ENCODE results near the gene ARL14.

Gene ARL14

DNA sequence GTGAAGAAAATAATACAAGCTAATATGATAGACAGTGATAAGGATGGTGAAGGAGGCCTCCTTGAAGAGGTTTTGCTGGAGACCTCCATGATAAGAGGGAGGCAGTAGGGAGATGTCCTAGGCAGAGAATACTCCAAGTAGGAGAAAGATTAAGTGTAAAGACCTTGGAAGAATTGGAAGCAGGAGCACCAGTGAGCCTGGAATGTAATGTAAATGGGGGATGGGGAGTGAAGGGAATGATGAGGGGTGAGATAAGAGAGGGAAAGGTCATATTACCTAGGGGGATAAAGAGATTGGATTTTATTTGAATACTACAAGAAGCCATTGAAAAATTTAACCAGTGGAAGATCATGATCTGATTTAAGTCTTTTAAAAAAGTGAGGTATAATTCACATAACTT lies 41.7 kb upstream of the ARL14 start:
- Histone ChIP-seq H3K27ac (ENCODE audit: low read length) (no peak overlapping the region), H3K79me2 (ENCODE audit: low read length) (no peaks in the 10 kb centered on the region), H3K36me3 (replicated peaks; ENCODE audit: insufficient read depth, low read length) (no peaks in the 10 kb centered on the region), H3F3A (ENCODE audit: insufficient read depth, low read length) (no peaks in the 10 kb centered on the region), H3K9me3 (replicated peaks; ENCODE audit: insufficient read depth, low read length) (no peaks in the 10 kb centered on the region), H3K9me2 (replicated peaks; ENCODE audit: insufficient read depth, low read length) (no peaks in the 10 kb centered on the region), H3K9ac (ENCODE audit: low read length) (no peak overlapping the region), H4K20me1 (ENCODE audit: insufficient read depth, low read length) (no peaks in the 10 kb centered on the region), H3K4me1 (ENCODE audit: low read length) (no peaks in the 10 kb centered on the region), H3K27me3 (replicated peaks; ENCODE audit: insufficient read depth, low read length) (no peaks in the 10 kb centered on the region), H3K4me2 (ENCODE audit: low read depth, low read length) (no peak overlapping the region), H3K4me3 (ENCODE audit: low read length) (no peak overlapping the region), H2AFZ (ENCODE audit: low read length) (no peak overlapping the region)
- DNase-seq = no peak
- TF ChIP-seq EZH2 (optimal IDR thresholded peaks at IDR 0.05; ENCODE audit: low read depth, low read length) (no peak), EZH2phosphoT487 (IDR thresholded peaks at IDR 0.05; ENCODE audit: low read length) (no peak)
- TF ChIP-seq, protein P1, sequence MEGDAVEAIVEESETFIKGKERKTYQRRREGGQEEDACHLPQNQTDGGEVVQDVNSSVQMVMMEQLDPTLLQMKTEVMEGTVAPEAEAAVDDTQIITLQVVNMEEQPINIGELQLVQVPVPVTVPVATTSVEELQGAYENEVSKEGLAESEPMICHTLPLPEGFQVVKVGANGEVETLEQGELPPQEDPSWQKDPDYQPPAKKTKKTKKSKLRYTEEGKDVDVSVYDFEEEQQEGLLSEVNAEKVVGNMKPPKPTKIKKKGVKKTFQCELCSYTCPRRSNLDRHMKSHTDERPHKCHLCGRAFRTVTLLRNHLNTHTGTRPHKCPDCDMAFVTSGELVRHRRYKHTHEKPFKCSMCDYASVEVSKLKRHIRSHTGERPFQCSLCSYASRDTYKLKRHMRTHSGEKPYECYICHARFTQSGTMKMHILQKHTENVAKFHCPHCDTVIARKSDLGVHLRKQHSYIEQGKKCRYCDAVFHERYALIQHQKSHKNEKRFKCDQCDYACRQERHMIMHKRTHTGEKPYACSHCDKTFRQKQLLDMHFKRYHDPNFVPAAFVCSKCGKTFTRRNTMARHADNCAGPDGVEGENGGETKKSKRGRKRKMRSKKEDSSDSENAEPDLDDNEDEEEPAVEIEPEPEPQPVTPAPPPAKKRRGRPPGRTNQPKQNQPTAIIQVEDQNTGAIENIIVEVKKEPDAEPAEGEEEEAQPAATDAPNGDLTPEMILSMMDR (IDR thresholded peaks at IDR 0.05; ENCODE audit: low read length) = no peak

DNA sequence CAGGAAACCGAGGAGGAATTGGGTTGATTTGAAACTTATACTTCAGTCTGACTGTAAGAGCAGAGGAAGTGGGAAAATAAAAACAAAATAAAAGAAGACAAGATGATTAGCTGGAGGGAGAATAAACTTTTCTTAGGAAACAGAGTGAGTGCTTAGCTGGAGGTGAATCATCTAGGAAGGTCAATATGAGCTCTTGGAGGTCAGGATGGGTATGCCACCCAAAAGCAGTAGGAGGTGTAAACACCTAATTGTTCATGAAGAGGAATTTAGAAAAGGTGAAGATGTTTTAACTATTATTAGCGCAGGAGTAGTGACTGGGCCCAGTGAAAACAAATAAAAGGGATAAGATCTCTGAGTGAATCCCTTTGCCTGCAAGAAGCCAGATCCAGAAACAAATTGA lies 39.9 kb upstream of the ARL14 start:
- Histone ChIP-seq H3K4me2 (ENCODE audit: low read depth, low read length) (no peak overlapping the region), H3K4me3 (ENCODE audit: low read length) (no peak overlapping the region), H3K36me3 (replicated peaks; ENCODE audit: insufficient read depth, low read length) (no peaks in the 10 kb centered on the region), H2AFZ (ENCODE audit: low read length) (no peak overlapping the region), H3F3A (ENCODE audit: insufficient read depth, low read length) (no peaks in the 10 kb centered on the region), H3K27me3 (replicated peaks; ENCODE audit: insufficient read depth, low read length) (no peaks in the 10 kb centered on the region), H4K20me1 (ENCODE audit: insufficient read depth, low read length) (no peaks in the 10 kb centered on the region), H3K4me1 (ENCODE audit: low read length) (no peaks in the 10 kb centered on the region), H3K79me2 (ENCODE audit: low read length) (no peaks in the 10 kb centered on the region), H3K27ac (ENCODE audit: low read length) (no peak overlapping the region), H3K9ac (ENCODE audit: low read length) (no peak overlapping the region), H3K9me2 (replicated peaks; ENCODE audit: insufficient read depth, low read length) (no peaks in the 10 kb centered on the region), H3K9me3 (replicated peaks; ENCODE audit: insufficient read depth, low read length) (no peaks in the 10 kb centered on the region)
- TF ChIP-seq EZH2 (optimal IDR thresholded peaks at IDR 0.05; ENCODE audit: low read depth, low read length) (no peak), EZH2phosphoT487 (IDR thresholded peaks at IDR 0.05; ENCODE audit: low read length) (no peak)
- TF ChIP-seq, protein P1 (IDR thresholded peaks at IDR 0.05; ENCODE audit: low read length) = no peak
- no peak for DNase-seq

DNA sequence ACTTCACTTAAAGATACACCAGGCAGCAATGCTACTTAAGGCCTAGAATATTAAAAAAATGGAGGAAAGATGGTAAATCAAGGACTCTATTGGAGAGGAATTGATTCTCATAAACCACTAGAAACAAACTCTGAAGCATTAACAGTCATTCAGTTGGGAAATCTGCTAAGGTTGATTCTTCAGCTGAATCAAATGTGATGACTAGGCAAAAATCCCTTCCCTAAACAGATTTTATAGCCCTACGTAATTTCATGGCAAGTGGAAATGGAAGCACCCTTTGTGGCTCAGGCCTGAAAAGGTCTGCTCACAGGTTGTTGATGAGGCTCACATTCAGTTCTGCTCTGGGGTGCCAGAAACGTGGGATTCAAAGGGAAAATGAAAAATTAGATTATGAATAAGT lies 38.8 kb upstream of the ARL14 start:
- Histone ChIP-seq H4K20me1 (ENCODE audit: insufficient read depth, low read length) (no peaks in the 10 kb centered on the region), H3K27me3 (replicated peaks; ENCODE audit: insufficient read depth, low read length) (no peaks in the 10 kb centered on the region), H3K36me3 (replicated peaks; ENCODE audit: insufficient read depth, low read length) (no peaks in the 10 kb centered on the region), H3K9ac (ENCODE audit: low read length) (no peak overlapping the region), H2AFZ (ENCODE audit: low read length) (no peak overlapping the region), H3K9me2 (replicated peaks; ENCODE audit: insufficient read depth, low read length) (no peaks in the 10 kb centered on the region), H3K27ac (ENCODE audit: low read length) (no peak overlapping the region), H3K4me3 (ENCODE audit: low read length) (no peak overlapping the region), H3K9me3 (replicated peaks; ENCODE audit: insufficient read depth, low read length) (no peaks in the 10 kb centered on the region), H3K4me2 (ENCODE audit: low read depth, low read length) (no peak overlapping the region), H3K4me1 (ENCODE audit: low read length) (no peaks in the 10 kb centered on the region), H3K79me2 (ENCODE audit: low read length) (no peaks in the 10 kb centered on the region), H3F3A (ENCODE audit: insufficient read depth, low read length) (no peaks in the 10 kb centered on the region)
- TF ChIP-seq EZH2phosphoT487 (IDR thresholded peaks at IDR 0.05; ENCODE audit: low read length) (no peak), EZH2 (optimal IDR thresholded peaks at IDR 0.05; ENCODE audit: low read depth, low read length) (no peak)
- TF ChIP-seq, protein P1 (IDR thresholded peaks at IDR 0.05; ENCODE audit: low read length) = no peak
- no peak for DNase-seq
